Parathyroid adenoma (tissue), 2 donors: ENCODE measurements around the gene MINK1.

Source experiments
- H2AFZ ChIP-seq: fragments of 300-600 bp; sonication (generic); one replicate; pipeline ENCODE4 v1.7.0; 2017; ENCODE audit warnings: antibody characterized with exemption, mild to moderate bottlenecking
- H3K27ac ChIP-seq: fragments of 300-600 bp; sonication (generic); one replicate; pipeline ENCODE4 v1.7.0; 2017
- H3K27me3 ChIP-seq: fragments of 300-600 bp; sonication (generic); one replicate; pipeline ENCODE4 v1.7.0; 2017; ENCODE audit warnings: low read length; ENCODE audit not compliant: control insufficient read depth, insufficient read depth
- H3K36me3 ChIP-seq: fragments of 300-600 bp; sonication (generic); one replicate; pipeline ENCODE4 v1.7.0; 2017; ENCODE audit warnings: low read length; ENCODE audit not compliant: control insufficient read depth, insufficient read depth
- H3K4me1 ChIP-seq: fragments of 300-600 bp; sonication (generic); one replicate; pipeline ENCODE4 v1.7.0; 2017; ENCODE audit warnings: control low read depth
- H3K4me2 ChIP-seq: fragments of 300-600 bp; sonication (generic); one replicate; pipeline ENCODE4 v1.7.0; 2017; ENCODE audit warnings: low read length
- H3K4me3 ChIP-seq: fragments of 300-600 bp; sonication (generic); one replicate; pipeline ENCODE4 v1.7.0; 2017; ENCODE audit warnings: low read depth, low read length
- H3K79me2 ChIP-seq: fragments of 300-600 bp; sonication (generic); one replicate; pipeline ENCODE4 v1.7.0; 2017; ENCODE audit warnings: control low read depth
- H3K9ac ChIP-seq: fragments of 300-600 bp; sonication (generic); one replicate; pipeline ENCODE4 v1.7.0; 2017; ENCODE audit warnings: mild to moderate bottlenecking
- H3K9me3 ChIP-seq: fragments of 300-600 bp; sonication (generic); one replicate; pipeline ENCODE4 v1.7.0; 2017; ENCODE audit warnings: low read length; ENCODE audit not compliant: control insufficient read depth
- TF ChIP-seq, protein P1 (sequence below): fragments of 300-600 bp; sonication (generic); IDR thresholded peaks from one replicate; pipeline ENCODE4 v1.7.0; 2017; ENCODE audit warnings: antibody characterized with exemption, mild to moderate bottlenecking
- donor health status: primary hyperparathyroidism.

The MINK1 gene

DNA sequence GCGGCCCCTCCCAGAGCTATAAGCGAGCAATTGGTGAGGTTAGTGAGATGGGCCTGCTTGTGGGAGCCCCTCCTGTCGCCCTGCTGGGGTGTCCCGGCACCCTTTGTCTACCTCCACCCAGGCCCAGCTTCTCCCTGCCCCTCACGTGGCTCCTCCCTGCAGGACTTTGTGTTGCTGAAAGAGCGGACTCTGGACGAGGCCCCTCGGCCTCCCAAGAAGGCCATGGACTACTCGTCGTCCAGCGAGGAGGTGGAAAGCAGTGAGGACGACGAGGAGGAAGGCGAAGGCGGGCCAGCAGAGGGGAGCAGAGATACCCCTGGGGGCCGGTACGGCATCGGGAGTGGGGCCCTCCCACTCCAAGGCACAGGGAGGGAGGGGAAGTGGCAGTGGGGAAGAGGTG is 60.1 kb downstream of the MINK1 start:
- no peak overlapping the region for H2AFZ ChIP-seq
- no peaks in the 10 kb centered on the region for H3K27me3 ChIP-seq
- H3K36me3 ChIP-seq: no peaks in the 10 kb centered on the region
- no peaks in the 10 kb centered on the region for H3K4me1 ChIP-seq
- no peak overlapping the region for H3K4me2 ChIP-seq
- no peak overlapping the region for H3K4me3 ChIP-seq
- TF ChIP-seq, protein P1, sequence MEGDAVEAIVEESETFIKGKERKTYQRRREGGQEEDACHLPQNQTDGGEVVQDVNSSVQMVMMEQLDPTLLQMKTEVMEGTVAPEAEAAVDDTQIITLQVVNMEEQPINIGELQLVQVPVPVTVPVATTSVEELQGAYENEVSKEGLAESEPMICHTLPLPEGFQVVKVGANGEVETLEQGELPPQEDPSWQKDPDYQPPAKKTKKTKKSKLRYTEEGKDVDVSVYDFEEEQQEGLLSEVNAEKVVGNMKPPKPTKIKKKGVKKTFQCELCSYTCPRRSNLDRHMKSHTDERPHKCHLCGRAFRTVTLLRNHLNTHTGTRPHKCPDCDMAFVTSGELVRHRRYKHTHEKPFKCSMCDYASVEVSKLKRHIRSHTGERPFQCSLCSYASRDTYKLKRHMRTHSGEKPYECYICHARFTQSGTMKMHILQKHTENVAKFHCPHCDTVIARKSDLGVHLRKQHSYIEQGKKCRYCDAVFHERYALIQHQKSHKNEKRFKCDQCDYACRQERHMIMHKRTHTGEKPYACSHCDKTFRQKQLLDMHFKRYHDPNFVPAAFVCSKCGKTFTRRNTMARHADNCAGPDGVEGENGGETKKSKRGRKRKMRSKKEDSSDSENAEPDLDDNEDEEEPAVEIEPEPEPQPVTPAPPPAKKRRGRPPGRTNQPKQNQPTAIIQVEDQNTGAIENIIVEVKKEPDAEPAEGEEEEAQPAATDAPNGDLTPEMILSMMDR: no peak
- no peaks in the 10 kb centered on the region for H3K79me2 ChIP-seq
- no peaks in the 10 kb centered on the region for H3K9me3 ChIP-seq
- no peak overlapping the region for H3K27ac ChIP-seq
- H3K9ac ChIP-seq: no peak overlapping the region

DNA sequence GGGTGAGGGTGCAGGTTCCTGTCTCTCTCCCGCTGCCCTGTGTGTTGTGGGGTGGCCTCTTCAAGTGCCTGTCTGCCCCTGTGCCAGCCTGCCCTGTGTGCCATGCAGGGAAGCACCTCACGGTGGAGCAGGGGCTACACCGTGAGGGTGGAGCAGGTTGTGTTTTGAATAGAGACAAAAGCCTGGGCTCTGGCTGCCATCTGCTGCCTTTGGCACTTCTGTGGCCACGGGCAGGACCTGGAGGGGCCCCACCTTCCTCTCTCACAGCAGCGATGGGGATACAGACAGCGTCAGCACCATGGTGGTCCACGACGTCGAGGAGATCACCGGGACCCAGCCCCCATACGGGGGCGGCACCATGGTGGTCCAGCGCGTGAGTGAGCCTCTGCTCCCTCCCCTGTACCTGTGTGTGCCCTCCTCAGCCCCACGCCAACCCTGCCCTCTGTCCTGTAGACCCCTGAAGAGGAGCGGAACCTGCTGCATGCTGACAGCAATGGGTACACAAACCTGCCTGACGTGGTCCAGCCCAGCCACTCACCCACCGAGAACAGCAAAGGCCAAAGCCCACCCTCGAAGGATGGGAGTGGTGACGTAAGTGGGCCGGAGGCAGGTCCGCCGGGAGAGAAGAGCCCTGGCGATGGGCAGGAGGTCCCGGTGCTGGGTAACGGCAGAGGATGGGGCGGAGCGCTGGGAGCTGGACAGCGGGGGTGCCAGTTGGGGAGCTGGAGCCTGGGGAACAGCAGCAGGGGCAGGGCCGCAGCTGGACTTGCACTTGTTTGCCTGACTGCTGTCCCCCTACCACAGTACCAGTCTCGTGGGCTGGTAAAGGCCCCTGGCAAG is 60.8 kb downstream of the MINK1 start:
- Histone ChIP-seq H3K27me3 (no peaks in the 10 kb centered on the region), H3K9ac (no peak overlapping the region), H3K36me3 (no peaks in the 10 kb centered on the region), H3K4me2 (no peak overlapping the region), H3K27ac (no peak overlapping the region), H3K4me3 (no peak overlapping the region), H3K9me3 (no peaks in the 10 kb centered on the region), H3K79me2 (no peaks in the 10 kb centered on the region), H3K4me1 (no peaks in the 10 kb centered on the region), H2AFZ (no peak overlapping the region)
- TF ChIP-seq, protein P1: no peak

DNA sequence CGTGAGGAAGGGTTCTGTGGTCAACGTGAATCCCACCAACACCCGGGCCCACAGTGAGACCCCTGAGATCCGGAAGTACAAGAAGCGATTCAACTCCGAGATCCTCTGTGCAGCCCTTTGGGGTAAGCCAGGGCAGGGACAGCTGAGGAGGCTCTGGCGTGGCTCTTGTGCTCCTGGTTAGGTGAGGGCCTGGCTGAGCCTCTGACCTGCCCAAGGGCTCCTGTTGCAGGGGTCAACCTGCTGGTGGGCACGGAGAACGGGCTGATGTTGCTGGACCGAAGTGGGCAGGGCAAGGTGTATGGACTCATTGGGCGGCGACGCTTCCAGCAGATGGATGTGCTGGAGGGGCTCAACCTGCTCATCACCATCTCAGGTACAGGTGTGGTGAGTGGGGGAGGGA is 62.0 kb downstream of the MINK1 start:
- no peaks in the 10 kb centered on the region for H3K27me3 ChIP-seq
- TF ChIP-seq, protein P1: no peak
- H3K4me3 ChIP-seq: no peak overlapping the region
- no peaks in the 10 kb centered on the region for H3K36me3 ChIP-seq
- no peaks in the 10 kb centered on the region for H3K79me2 ChIP-seq
- H2AFZ ChIP-seq: no peak overlapping the region
- no peaks in the 10 kb centered on the region for H3K4me1 ChIP-seq
- H3K9ac ChIP-seq: no peak overlapping the region
- no peak overlapping the region for H3K4me2 ChIP-seq
- H3K27ac ChIP-seq: no peak overlapping the region
- H3K9me3 ChIP-seq: no peaks in the 10 kb centered on the region

DNA sequence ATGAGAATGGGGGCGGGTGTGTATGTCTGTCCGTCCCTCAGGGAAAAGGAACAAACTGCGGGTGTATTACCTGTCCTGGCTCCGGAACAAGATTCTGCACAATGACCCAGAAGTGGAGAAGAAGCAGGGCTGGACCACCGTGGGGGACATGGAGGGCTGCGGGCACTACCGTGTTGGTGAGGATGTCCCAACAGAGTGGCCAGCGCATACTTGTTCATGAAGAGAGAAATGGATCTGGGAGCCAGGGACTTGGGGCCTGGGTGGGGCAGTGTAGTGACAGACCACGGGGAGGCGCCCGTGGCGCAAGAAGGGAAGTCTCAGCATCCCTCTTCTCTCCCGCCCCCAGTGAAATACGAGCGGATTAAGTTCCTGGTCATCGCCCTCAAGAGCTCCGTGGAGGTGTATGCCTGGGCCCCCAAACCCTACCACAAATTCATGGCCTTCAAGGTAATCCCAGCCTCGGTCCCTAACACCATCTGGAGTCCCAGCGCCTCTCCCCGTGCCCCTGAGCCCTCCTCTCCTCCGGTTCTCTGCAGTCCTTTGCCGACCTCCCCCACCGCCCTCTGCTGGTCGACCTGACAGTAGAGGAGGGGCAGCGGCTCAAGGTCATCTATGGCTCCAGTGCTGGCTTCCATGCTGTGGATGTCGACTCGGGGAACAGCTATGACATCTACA is 62.7 kb downstream of the MINK1 start:
- H3K9me3 ChIP-seq: no peaks in the 10 kb centered on the region
- no peak overlapping the region for H3K4me2 ChIP-seq
- TF ChIP-seq, protein P1: no peak
- H3K27me3 ChIP-seq: no peaks in the 10 kb centered on the region
- no peaks in the 10 kb centered on the region for H3K4me1 ChIP-seq
- no peak overlapping the region for H2AFZ ChIP-seq
- H3K79me2 ChIP-seq: no peaks in the 10 kb centered on the region
- no peak overlapping the region for H3K9ac ChIP-seq
- no peak overlapping the region for H3K27ac ChIP-seq
- no peak overlapping the region for H3K4me3 ChIP-seq
- H3K36me3 ChIP-seq: no peaks in the 10 kb centered on the region
